DMS153 (cell line): ENCODE results near the gene BANF2.
A peak's percentile ranks its signal among the peaks of the same experiment; 100 is the strongest.

ENCODE experiments used
- DNase-seq: peaks from one replicate; lab custom pipeline; 2025; lab: John Stamatoyannopoulos, UW

The BANF2 gene

DNA sequence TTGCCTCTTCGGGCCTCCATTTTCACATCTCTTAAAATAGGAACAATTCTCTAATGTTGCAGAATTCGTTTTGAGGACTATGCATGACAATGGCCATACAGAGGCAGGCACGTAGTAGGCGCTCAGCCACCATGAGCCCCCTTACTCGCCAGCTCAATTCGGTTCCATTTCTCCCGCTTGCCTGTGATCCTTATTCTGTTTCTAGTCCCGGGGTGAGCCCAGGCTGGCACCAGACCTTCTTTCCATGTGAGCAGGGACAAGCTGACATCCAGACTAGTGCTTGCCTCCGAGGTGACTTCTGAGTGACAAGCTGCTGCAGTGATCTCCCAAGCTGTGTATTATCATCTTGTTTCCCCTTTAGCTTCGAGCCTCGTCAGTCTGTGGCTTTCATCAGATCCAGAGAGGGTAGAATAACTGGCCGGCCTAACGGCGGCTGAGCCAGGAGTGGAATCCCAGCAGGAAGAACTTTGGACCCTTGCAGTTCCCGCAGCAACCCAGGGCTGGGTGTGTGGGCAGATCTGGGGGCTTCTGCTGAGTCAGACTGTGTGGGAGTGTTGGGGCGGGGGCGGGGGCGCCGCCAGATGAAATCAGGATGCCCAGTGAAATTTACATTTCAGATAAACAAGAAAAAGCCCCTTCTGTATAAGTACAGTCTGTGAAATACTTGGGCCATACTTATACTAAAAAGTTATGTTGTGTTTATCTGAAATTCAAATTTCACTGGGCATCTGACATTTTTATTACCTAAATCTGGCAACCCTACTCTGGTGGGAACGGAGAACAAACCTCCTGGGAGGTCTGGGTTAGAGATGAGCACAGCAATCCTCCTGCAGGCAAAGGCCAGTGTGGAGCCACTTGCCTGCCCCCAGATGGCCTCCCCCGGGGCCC lies 10.9 kb downstream of the BANF2 start:
- DNase-seq: no peak

DNA sequence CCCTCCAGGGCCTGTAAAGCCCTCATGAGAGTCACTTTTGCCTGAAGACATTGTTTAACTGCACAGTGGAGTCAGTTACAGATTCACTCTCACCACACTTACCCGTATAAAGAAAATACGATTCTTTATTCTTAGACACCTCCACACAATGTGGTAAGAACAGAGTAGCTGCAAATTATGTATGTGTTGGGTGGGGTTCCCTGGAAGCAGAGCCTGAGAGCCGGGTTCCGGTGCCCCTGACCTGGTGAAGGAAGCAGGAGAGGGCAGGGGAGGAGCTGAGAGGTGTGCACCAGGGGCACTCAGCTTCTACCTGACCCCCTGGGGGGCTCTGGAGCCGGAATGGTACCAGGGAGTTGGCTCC lies 11.5 kb downstream of the BANF2 start:
- DNase-seq: no peak

- no peak for DNase-seq
Observed at GRCh38 chr20:17712201-17712600, 12.4 kb downstream of the BANF2 start.

- DNase-seq: no peak
Observed at GRCh38 chr20:17712708-17713107, 12.9 kb downstream of the BANF2 start.

- DNase-seq: no peak
Observed at GRCh38 chr20:17714597-17714996, 14.8 kb downstream of the BANF2 start.

GRCh38 chr20:17715075-17715474 lies 15.3 kb downstream of the BANF2 start:
- no peak for DNase-seq

DNA sequence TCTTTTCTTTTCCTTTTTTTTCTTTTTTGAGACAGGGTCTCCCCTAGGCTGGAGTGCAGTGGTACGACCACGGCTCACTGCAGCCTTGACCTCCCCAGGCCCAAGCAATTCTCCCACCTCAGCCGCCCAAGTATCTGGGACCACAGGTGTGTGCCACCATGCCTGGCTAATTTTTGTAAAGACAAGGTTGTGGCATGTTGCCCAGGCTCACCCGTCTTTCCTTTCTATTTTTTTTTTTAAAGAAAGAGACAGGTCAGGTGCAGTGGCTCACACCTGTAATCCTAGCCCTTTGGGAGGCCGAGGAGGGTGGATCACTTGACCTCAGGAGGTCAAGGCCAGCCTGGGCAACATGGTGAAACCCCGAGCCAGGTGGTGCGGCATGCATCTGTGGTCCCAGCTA lies 16.6 kb downstream of the BANF2 start:
- DNase-seq: no peak

- DNase-seq: no peak
Observed at GRCh38 chr20:17720755-17721154, 21.0 kb downstream of the BANF2 start.

DNA sequence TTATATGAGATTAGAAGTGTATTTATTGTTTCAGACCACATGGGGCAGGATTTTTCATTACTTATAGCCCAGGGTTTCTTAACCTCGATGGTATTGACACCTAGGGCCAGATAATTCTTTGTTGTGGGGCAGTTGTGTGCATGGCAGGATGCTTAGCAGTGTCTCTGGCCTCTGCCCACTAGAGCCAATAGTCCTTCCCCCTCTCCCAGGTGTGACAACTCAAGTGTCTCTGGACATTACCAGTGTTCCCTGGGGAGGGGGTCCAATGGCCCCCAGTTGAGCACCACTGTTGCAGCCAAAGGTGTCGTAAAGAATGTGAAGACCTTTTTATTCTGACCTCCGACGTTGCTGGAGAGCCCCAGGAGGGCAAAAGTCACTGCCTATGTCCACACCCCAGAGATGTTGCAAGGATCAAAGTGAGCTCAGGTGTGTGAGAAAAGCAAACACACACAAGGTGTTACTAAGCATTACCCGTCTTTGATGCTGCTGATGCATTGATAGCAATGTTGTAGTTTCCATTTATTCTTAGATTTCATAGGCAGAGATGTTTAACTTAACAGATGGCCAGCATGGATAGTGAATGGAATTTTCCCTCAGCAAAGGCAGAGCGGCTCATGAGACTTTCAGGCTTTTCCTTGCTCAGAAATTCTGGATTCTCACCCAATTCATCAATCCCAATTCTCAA lies 22.2 kb downstream of the BANF2 start:
- DNase-seq: no peak

DNA sequence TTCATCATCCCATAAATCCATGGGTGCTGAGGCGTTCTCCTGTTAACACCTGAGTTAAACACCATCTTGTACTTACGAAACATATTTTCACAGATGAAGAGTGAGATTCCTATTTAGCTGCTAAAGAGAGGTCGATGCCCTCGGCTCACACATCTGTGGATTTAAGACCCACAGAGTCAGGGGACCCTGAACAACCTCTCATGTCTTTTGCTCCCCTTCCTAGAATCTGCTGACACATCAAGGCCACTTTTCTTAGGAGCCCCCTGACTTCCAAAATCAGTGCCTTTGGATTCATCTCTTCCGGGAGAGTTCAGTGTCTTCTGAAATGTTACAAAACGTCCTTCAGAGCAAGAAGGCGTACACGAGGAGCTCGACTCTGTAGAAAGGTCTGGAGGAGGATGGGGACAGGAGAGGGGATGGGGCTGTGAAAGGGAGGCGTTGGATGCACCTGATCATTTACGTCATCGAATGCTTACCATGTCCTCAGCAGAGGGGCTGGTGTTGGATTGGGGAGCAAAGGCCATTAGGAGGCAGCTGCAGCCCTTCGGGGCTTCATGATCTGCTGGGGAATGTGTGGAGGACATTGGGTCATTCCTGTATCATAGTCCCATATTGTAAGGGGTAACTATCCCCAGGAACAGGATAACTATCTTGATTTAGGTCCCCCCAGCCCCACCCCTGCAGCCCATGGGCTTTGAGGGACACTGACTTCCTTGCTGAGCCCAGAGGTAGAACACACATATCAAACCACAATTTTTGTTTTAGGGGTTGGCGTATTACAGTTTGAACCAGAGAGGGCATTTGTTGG lies 22.9 kb downstream of the BANF2 start:
- DNase-seq: no peak

DNA sequence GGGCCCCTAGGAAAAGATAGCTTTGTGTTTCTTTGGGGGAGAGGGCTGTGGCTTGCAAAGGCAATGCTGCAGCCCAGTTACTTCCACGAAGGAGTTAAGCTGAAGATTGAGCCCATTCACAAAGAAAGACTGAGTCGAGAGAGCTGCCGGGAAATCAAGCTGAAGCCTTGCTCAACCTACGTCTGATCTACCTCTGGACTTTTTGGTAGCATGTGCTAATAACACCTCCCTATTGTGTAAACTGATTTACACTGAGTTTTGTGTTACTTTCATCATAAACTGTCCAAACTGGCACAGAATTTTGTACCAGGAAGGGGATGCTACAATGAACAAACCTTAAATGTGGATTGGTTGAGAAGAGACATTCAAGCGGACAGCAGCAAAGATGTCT lies 23.5 kb downstream of the BANF2 start:
- DNase-seq: no peak

DNA sequence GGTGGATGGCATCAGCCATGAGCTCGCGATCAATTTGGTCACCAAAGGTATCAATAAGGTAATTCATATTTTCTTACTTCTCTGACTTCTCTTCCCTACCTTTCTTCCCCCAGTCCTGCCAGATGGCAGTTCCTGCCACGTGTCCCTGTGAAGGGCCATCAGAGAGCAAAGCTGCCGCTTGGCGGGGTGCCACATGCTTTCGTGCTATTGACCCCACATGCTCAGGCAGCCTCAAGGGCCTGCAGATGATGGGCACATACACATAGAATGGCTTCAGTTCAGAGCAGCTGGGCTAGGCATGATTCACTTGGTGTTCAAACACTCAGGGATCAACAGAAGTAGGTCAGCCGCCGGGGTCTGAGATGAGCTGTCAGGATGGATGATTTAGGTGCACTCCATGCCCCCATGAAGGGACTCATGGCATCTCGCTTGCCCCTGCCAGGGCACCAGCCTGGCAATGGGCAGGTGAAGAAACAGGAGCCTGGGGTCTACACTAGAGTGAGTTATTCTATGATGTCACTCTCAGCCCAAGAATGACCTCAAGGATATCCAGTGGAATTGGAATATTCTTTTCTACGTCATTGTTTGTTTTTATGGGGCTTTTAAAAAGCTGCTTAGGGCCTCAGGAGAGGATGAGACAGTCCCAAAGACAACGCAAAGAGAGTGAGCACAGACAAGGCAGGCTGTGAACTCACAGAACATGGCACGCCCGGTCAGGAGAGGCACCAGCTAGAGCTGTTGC lies 25.5 kb downstream of the BANF2 start:
- DNase-seq: peak; percentile 96

GRCh38 chr20:17726902-17727301 lies 27.1 kb downstream of the BANF2 start:
- no peak for DNase-seq

GRCh38 chr20:17727351-17727750 lies 27.6 kb downstream of the BANF2 start:
- DNase-seq: no peak

DNA sequence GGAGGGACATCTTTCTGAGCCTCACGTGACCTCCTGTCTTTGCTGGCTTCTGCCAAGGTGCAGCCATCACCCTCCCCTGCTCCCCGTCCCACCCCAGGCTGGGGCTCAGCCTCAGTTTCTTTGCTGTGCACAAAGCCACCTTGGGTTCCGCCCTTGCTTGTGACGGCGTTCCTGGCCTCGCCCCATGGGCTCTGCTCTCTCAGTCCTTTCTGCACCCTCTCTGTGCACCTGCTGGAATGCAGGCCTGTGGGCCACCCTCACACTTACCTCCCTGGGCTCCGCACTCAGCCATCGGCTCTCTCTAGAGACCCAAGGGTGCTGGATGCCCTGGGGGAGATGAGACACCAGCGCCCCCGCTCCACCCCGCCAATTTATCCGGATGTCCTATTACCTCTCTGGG lies 28.3 kb downstream of the BANF2 start:
- no peak for DNase-seq

- DNase-seq: no peak
Observed at GRCh38 chr20:17730071-17730470, 30.3 kb downstream of the BANF2 start.

DNA sequence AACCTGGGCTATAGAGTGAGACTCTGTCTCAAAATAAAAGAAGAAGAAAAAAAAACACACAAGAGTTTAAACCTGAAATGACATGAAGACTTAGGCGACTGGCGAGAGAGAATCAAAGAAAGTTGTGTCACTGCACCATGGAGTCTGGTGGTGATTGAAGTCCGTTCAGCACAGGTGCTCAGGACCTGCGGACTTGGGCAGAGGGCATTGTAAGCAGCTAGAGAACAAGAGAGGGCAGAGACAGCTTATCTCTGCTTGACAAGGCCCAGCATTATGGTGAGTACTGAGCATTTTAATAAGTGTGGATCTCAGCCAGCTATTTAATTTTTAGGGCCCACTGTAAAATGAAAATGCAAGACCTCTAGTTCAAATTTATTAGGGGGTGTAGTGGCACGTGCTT lies 31.5 kb downstream of the BANF2 start:
- DNase-seq: no peak

- no peak for DNase-seq
Observed at GRCh38 chr20:17732907-17733521, 33.2 kb downstream of the BANF2 start.

DNA sequence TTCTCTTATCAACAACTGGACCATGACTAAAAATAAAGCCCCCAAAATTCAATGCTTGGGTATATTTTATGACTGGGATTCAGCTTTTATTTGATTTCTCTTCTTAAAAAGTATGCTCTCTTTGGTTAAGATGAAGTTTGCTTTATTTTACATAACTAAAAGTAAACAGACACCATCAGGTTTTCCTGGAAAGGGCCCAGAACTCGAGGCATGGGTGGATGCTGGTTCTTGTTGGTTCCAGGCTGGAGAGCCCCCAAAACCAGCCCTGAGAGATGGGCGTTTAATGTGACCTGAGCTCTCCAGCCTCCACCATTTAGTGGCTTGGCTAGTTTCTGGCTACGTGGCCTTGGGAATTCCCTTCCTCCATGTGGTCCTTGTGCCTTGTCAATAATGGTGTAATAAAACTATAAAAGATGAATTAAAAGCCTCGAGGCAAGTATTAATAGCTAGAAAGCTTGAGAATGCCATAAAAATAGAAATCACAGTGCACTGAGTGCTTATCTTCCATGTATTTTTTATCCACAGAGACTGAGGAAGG lies 34.1 kb downstream of the BANF2 start:
- DNase-seq: no peak

DNA sequence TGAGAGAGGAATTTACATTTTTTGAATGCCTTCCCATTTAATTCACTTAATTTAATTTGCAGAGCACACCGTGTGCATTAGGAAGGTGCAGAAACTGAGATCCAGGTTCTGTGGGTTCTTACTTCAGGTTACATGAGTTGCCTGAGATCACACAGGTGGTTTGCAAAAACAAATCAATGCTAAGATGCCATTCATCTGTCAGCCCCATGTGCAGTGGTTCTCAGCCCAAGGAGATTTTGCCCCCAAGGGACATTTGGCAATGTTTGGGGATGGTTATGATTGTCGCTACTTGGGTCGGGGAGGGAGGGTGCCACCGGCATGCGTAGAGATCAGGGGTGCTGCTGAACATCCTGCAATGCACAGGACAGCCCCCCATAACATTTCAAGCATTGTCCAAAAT lies 34.6 kb downstream of the BANF2 start:
- no peak for DNase-seq

DNA sequence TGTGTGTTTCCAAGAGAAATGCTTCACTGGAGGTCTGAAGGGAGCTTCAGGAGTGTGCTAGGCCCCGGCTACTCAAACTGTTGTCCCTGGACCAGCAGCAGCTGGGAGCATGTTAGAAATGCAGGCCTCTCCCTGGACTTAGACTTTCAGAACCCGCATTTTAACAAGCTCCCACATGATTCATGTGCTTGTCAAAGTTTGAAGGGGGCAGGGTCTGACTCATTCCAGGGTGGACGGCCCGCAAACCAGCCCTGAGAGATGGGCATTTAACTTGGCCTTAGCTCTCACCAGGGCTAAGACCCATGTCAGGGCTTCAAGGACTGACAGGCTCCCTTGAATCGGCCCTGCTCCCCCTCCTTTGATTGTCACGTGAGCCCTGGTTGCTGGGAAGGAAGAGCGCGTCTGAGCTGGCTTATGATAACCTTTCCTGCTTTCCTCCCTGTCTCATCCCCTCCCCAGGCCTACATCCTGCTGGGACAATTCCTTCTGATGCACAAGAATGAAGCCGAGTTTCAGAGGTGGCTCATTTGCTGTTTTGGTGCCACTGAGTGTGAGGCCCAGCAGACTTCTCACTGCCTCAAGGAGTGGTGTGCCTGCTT lies 35.5 kb downstream of the BANF2 start:
- no peak for DNase-seq
